H1 (cell line): ENCODE data around the gene TRPV2. TPM values are rescaled to one million over a fixed set of nuclear protein-coding genes. Genes with fewer than 3 reads are reported as not detected.

Experiments
- ASH2L ChIP-seq: fragments of 200-600, 300-600 bp; sonication (generic); IDR thresholded peaks from one replicate; pipeline ENCODE4 v1.7.1; 2017; ENCODE audit warnings: low read length
- BCL11A ChIP-seq, 2 experiments: IDR thresholded peaks; one replicate each; pipeline ENCODE4 v1.6.1; 2011; ENCODE audit warnings: low read depth in 2 of 2, low read length in 2 of 2, mild to moderate bottlenecking in 2 of 2
- CBX5 ChIP-seq: fragments of 300-800, 300-1000 bp; sonication (generic); IDR thresholded peaks from 2 replicates; pipeline ENCODE4 v1.7.1; 2016; ENCODE audit warnings: antibody characterized with exemption, low read length, low read depth
- CBX8 ChIP-seq: fragments of 300-800, 300-1000 bp; sonication (generic); IDR thresholded peaks from 2 replicates; pipeline ENCODE4 v1.7.1; 2016; ENCODE audit warnings: low read depth, low read length, borderline replicate concordance
- CHD2 ChIP-seq: IDR thresholded peaks from 2 replicates; pipeline ENCODE4 v1.6.1; 2012; ENCODE audit warnings: low read length, improper control_type of control experiment
- CTBP2 ChIP-seq: IDR thresholded peaks from 2 replicates; pipeline ENCODE4 v1.7.0; 2011; ENCODE audit warnings: borderline replicate concordance, mild to moderate bottlenecking, moderate library complexity, mixed read lengths, low read length; ENCODE audit not compliant: insufficient read depth, insufficient read length
- EP300 ChIP-seq, 2 experiments: IDR thresholded peaks; 1 replicate in 1 of 2; 2 replicates in 1 of 2; pipeline ENCODE4 v1.6.1; 2011 to 2012; ENCODE audit warnings: low read depth in 2 of 2, low read length in 2 of 2, mild to moderate bottlenecking in 2 of 2, borderline replicate concordance in 1 of 2, inconsistent platforms in 1 of 2, moderate library complexity in 1 of 2
- FOSL1 ChIP-seq: IDR thresholded peaks from 2 replicates; pipeline ENCODE4 v1.6.1; 2011; ENCODE audit warnings: mild to moderate bottlenecking, low read depth, low read length, moderate library complexity; ENCODE audit not compliant: insufficient read depth
- RFX5 ChIP-seq: IDR thresholded peaks from 2 replicates; pipeline ENCODE4 v1.6.1; 2011; ENCODE audit warnings: low read depth, low read length, improper control_type of control experiment, borderline replicate concordance
- SIN3A ChIP-seq, 2 experiments: IDR thresholded peaks in 1 of 2; conservative IDR thresholded peaks in 1 of 2; 2 replicates each; pipeline ENCODE4 v1.6.1; 2011 to 2012; ENCODE audit warnings: low read length in 2 of 2, improper control_type of control experiment in 1 of 2, low read depth in 1 of 2, mild to moderate bottlenecking in 1 of 2
- SP1 ChIP-seq: IDR thresholded peaks from 2 replicates; pipeline ENCODE4 v1.6.1; 2011; ENCODE audit warnings: low read depth, low read length
- SP2 ChIP-seq: IDR thresholded peaks from 2 replicates; pipeline ENCODE4 v1.6.1; 2012; ENCODE audit warnings: mild to moderate bottlenecking, low read length, inconsistent platforms
- TAF7 ChIP-seq: optimal IDR thresholded peaks from 2 replicates; pipeline ENCODE3; 2011; ENCODE audit warnings: low read depth, mild to moderate bottlenecking, inconsistent platforms, low read length, moderate library complexity, borderline replicate concordance
- polyA plus RNA-seq, 7 experiments: library from polyadenylated mRNA; depleted of rRNA in 3 of 7; stranded (reverse) in 5 of 7; unstranded in 2 of 7; fragments of >200 nt in 5 of 7; fragments of 200-250 nt in 2 of 7; gene quantifications; 1 replicate in 5 of 7; 2 replicates in 1 of 7; 4 replicates in 1 of 7; pipeline versions ENCODE4 v1.2.1 to v1.2.3, GENCODE V29; 2011 to 2013; ENCODE audit warnings: missing spikeins in 2 of 7, mixed read lengths in 2 of 7
- total RNA-seq: library from RNA; stranded (reverse); fragmentation: NEBNext Ultra II Directional; extraction: Animal tissue kit (Norgen Biotek cat#: 25700); gene quantifications from 2 replicates; pipeline ENCODE4 v1.2.1, GENCODE V29; 2021
- TF ChIP-seq, protein P1 (sequence below): IDR thresholded peaks from 2 replicates; pipeline ENCODE4 v1.6.1; 2012; ENCODE audit warnings: low read length, inconsistent platforms
- TF ChIP-seq, protein P2 (sequence below): IDR thresholded peaks from 2 replicates; pipeline ENCODE4 v1.6.1; 2011; ENCODE audit warnings: low read length, improper control_type of control experiment

The TRPV2 gene
- total and polyA plus RNA-seq, 2 of the 8 experiments (the other 6 are each of a cell fraction or from before 2014, with no cell fraction given): 1.7 to 2.1 TPM

- TF ChIP-seq SIN3A (conservative IDR thresholded peaks at IDR 0.05 in 1 of 2, IDR thresholded peaks at IDR 0.05 in 1 of 2; ENCODE audit: low read depth in 1 of 2, low read length in 2 of 2) (peak; percentile 11 to 76; a peak in 2 of 4 replicates), CBX5 (no peak), CBX8 (no peak), SP2 (no peak), CHD2 (peak; percentile 96), EP300 (IDR thresholded peaks at IDR 0.05; ENCODE audit: borderline replicate concordance in 1 of 2, low read depth in 2 of 2, low read length in 2 of 2) (peak; percentile 19 to 22; a peak in 2 of 3 replicates), RFX5 (peak; percentile 87), CTBP2 (no peak), BCL11A (IDR thresholded peaks at IDR 0.05; ENCODE audit: low read depth in 2 of 2, low read length in 2 of 2) (no peak), TAF7 (peak; percentile 94), FOSL1 (no peak), ASH2L (peak; percentile 99), SP1 (peak; percentile 47)
- TF ChIP-seq, protein P1, sequence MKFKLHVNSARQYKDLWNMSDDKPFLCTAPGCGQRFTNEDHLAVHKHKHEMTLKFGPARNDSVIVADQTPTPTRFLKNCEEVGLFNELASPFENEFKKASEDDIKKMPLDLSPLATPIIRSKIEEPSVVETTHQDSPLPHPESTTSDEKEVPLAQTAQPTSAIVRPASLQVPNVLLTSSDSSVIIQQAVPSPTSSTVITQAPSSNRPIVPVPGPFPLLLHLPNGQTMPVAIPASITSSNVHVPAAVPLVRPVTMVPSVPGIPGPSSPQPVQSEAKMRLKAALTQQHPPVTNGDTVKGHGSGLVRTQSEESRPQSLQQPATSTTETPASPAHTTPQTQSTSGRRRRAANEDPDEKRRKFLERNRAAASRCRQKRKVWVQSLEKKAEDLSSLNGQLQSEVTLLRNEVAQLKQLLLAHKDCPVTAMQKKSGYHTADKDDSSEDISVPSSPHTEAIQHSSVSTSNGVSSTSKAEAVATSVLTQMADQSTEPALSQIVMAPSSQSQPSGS: 0 out of 2 replicates have a peak, but pooled peaks have one; percentile 49
- TF ChIP-seq, protein P2, sequence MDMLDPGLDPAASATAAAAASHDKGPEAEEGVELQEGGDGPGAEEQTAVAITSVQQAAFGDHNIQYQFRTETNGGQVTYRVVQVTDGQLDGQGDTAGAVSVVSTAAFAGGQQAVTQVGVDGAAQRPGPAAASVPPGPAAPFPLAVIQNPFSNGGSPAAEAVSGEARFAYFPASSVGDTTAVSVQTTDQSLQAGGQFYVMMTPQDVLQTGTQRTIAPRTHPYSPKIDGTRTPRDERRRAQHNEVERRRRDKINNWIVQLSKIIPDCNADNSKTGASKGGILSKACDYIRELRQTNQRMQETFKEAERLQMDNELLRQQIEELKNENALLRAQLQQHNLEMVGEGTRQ: no peak
These were observed 34.5 kb upstream of the TRPV2 start, which contains the start of gene UBB (continued) for GRCh38 chr17:16380640-16381495.
